OCI-LY1 (cell line): Measurements from ENCODE around the gene GRIA1.
"Not testable (repeated sequence)": the region's sequence is repeated elsewhere in the genome, so short reads cannot be mapped to it uniquely, and the experiment has no call there.

Experiments used
- EZH2 ChIP-seq: fragments of 200-600 bp; sonication (generic), shearing (Covaris generic); IDR thresholded peaks from 2 replicates; pipeline ENCODE4 v1.8.0; 2017; ENCODE audit warnings: borderline replicate concordance, mixed run types, mild to moderate bottlenecking, antibody characterized with exemption, low read length, moderate library complexity, mixed read lengths
- TF ChIP-seq, protein P1 (sequence below): fragments of 200-600 bp; sonication (generic), shearing (Covaris generic); IDR thresholded peaks from 2 replicates; pipeline ENCODE4 v1.5.1; 2017; ENCODE audit warnings: mild to moderate bottlenecking, antibody characterized with exemption, low read length, moderate library complexity, mixed read lengths

DNA sequence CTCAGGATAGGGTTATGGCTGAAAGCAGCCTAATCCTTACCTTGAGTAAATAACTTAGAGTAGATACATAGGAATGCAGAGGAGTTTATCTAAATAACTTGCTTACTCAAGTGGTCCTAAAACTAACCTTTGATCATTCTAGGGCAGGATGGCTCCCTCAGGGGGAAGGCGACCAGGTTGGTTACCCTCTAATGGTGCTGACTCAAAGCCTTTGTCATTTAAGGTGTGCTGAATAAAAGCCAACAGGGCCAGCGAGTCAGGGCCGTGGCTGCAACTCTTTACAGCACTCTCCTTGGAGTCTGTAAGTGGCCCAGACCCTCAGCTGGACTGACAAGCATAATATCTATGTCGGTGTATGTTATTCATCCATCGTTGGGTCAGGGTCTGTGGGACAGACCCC, 372.4 kb downstream of the GRIA1 start:
- TF ChIP-seq, protein P1, sequence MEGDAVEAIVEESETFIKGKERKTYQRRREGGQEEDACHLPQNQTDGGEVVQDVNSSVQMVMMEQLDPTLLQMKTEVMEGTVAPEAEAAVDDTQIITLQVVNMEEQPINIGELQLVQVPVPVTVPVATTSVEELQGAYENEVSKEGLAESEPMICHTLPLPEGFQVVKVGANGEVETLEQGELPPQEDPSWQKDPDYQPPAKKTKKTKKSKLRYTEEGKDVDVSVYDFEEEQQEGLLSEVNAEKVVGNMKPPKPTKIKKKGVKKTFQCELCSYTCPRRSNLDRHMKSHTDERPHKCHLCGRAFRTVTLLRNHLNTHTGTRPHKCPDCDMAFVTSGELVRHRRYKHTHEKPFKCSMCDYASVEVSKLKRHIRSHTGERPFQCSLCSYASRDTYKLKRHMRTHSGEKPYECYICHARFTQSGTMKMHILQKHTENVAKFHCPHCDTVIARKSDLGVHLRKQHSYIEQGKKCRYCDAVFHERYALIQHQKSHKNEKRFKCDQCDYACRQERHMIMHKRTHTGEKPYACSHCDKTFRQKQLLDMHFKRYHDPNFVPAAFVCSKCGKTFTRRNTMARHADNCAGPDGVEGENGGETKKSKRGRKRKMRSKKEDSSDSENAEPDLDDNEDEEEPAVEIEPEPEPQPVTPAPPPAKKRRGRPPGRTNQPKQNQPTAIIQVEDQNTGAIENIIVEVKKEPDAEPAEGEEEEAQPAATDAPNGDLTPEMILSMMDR: not testable (repeated sequence)
- not testable (repeated sequence) for TF ChIP-seq EZH2
